Fibroblast of mammary gland (primary cell): ENCODE results near the gene RBM24.
A peak's percentile ranks its signal among the peaks of the same experiment; 100 is the strongest.
"Not testable (repeated sequence)": the region's sequence is repeated elsewhere in the genome, so short reads cannot be mapped to it uniquely, and the experiment has no call there.

Source experiments
- DNase-seq: peaks from one replicate; pipeline ENCODE4 v3.0.0-alpha.2; 2010; ENCODE audit warnings: low read depth
- H3K4me3 ChIP-seq: 2 replicates; pipeline ENCODE4 v1.5.1; 2011; ENCODE audit warnings: low read depth, mild to moderate bottlenecking, low read length, moderate library complexity; ENCODE audit not compliant: control insufficient read depth
- CTCF ChIP-seq: conservative IDR thresholded peaks from 2 replicates; pipeline ENCODE4 v1.5.1; 2011; ENCODE audit warnings: low read depth, low read length, inconsistent platforms; ENCODE audit not compliant: control insufficient read depth, insufficient read depth

Gene RBM24

GRCh38 chr6:17305219-17306001 lies 24.2 kb downstream of the RBM24 start:
- no peak for TF ChIP-seq CTCF
- DNase-seq = no peak
- H3K4me3 ChIP-seq = no peak overlapping the region

GRCh38 chr6:17311595-17312311 lies 30.6 kb downstream of the RBM24 start:
- no peak for TF ChIP-seq CTCF
- no peak overlapping the region for H3K4me3 ChIP-seq
- peak; percentile 6 for DNase-seq

- DNase-seq, H3K4me3 ChIP-seq: not testable (repeated sequence)
These were observed 32.1 kb downstream of the RBM24 start for GRCh38 chr6:17313238-17313637.

- no peak for DNase-seq
- H3K4me3 ChIP-seq = no peak overlapping the region
- no peak for TF ChIP-seq CTCF
These were observed 32.8 kb downstream of the RBM24 start for GRCh38 chr6:17313971-17314370.

- DNase-seq = no peak
- TF ChIP-seq CTCF = no peak
- no peak overlapping the region for H3K4me3 ChIP-seq
These were observed 34.1 kb downstream of the RBM24 start for GRCh38 chr6:17315262-17315661.

- TF ChIP-seq CTCF = no peak
- H3K4me3 ChIP-seq = no peak overlapping the region
- DNase-seq = no peak
These were observed 37.4 kb downstream of the RBM24 start for GRCh38 chr6:17318435-17319165.

GRCh38 chr6:17320266-17320665 lies 39.1 kb downstream of the RBM24 start:
- not testable (repeated sequence) for H3K4me3 ChIP-seq, DNase-seq
